GM18868 (cell line): ENCODE data around the gene DMWD.

Experiments used
- ATAC-seq: cut with Tn5 transposase; IDR thresholded peaks from one replicate; pipeline ENCODE4 v1.9.1; 2021; ENCODE audit warnings: mild to moderate bottlenecking, moderate library complexity; ENCODE audit not compliant: unreplicated experiment

The DMWD gene

DNA sequence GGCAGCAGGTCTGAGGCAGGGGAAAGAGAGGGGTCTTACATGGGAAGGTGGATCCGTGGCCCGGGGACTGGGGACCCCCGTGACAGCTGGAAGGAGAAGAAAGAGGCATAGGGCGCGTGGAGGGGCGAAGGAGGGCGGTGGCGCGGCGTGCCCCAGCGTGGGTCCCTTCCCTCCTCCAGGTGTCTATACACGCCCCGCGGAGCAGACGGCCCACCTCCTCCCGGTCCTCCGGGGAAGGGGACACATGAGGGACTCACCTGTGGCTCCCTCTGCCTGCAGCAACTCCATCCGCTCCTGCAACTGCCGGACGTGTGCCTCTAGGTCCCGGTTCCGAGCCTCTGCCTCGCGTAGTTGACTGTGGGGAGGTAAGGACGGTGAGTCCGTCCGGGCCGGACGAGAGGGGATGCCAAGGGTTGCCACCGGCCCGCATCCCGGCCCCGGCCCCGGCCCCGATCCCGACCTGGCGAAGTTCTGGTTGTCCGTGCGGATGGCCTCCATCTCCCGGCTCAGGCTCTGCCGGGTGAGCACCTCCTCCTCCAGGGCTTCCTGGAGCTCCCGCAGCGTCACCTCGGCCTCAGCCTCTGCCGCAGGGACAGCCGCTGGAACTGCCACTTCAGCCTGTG, 21.2 kb downstream of the DMWD start:
- no peak for ATAC-seq

- ATAC-seq = peak; percentile 53
Observed at GRCh38 chr19:45770192-45771101, 22.2 kb downstream of the DMWD start.

DNA sequence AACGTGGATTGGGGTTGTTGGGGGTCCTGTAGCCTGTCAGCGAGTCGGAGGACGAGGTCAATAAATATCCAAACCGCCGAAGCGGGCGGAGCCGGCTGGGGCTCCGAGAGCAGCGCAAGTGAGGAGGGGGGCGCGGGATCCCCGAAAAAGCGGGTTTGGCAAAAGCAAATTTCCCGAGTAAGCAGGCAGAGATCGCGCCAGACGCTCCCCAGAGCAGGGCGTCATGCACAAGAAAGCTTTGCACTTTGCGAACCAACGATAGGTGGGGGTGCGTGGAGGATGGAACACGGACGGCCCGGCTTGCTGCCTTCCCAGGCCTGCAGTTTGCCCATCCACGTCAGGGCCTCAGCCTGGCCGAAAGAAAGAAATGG, 22.8 kb downstream of the DMWD start:
- no peak for ATAC-seq

DNA sequence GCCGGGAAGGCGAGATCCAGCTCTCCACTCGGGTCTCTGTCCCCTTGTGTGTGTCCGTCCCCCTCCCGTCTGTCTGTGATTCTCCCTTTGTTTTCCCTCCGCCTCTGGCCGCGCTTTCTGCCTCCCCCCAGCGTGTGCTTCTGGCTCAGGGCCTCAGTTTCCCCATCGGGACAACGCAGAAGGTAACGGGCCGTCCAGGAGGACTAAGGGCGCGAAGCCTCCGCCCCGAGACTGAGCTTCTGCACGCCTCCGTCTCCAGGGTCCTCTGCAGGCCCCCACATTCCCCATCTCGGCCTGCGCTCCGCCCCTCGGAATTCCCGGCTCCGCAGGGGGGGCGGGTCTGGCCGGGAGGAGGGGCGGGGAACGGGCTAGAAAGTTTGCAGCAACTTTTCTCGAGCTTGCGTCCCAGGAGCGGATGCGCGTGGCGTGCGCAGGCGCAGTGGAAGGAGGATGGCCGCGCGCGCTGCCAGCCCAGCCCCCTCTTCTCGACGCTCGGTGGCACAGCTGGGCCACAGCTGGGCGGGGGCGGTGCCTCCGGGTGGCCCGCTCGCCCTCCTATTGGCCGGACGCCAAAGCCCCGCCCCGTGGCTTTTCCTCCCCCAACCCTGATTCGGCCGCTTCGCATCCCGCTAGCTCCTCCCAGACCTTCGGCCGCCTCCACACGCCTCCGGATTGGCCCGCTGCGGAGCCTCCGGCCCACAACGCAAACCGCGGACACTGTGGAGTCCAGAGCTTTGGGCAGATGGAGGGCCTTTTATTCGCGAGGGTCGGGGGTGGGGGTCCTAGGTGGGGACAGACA, 23.5 kb downstream of the DMWD start, which contains the start of gene SIX5:
TSS of gene SIX5 (minus strand) at position 269 of the 799 bp plus-strand sequence. CDS start 408 bp downstream, outside the sequence.
- peak; percentile 59 for ATAC-seq

DNA sequence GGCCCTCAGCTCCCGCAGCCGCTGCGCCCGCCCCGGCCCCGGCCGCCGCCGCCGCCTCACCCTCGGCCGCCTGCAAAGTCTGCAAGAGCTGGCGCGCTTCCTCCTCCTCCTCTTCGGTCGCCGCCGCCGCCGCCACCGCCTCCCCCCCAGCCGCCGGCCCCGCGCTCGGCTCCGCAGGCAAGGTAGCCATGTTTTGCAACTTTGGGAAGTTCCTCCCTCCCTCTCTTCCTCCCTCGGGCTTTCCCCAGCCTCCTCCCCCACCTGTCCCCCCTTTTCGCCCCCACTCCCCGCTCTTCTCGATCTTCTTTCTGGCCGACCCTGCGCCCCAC, 24.0 kb downstream of the DMWD start:
- no peak for ATAC-seq

DNA sequence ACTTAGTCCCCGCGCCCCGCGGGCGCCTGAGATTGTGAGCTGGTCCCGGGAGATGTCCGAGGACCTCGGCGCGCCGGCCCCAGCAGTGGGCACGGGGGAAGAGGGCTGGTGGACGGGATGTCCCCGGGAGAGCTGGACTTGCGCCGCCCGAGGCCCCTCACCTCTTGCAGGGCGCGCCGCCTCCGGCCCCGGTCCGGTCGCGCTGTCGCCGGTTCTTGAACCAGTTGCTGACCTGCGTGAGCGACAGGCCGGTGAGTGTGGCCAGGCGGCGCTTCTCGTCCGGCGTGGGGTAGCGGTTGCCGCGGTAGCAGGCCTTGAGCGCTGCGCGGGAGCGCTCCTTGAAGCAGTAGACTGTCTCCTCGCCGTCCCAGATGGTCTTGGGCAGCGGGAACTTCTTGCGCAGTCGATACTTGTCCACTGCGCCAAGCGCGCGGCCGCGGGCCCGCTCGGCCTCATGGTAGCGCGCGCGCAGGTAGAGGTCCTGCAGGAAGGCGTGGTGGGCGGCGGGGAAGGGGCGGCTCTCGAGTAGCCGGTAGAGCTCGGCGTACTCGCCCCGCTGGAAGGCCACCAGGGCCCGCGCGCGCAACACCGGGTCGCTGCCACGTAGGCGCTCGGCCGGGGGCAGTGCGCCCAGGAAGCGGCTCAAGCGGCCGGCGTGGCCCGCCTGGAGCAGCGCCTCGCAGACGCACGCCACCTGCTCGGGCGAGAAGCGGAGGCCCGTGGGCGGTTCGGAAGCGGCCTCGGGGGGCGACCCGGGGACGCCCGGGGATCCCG, 24.6 kb downstream of the DMWD start:
- no peak for ATAC-seq

GRCh38 chr19:45767410-45767880, 25.2 kb downstream of the DMWD start:
- ATAC-seq = no peak

DNA sequence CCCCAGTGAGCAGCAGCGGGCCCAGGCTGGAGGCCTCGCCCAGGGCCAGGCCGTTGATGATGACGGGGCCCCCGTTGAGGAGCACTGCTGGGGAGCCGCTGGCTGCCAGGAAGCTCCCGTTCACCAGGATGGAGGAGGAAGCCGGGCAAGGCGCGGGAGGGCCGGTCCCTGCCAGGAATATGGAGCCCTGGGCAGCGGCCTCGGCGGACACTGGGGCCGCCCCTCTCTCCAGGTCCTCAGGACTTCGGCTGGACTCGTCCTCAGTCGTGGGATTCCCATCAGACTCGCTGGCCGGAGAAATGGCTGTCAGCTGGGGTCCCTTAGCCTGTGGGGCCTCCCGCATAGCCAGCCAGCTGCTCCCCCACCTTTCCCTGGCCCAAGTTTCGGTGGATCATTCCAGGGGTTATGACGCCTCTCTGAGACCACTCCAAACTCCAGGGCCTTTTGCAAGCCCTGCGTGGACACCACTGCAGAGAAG, 25.7 kb downstream of the DMWD start:
- ATAC-seq = no peak

- no peak for ATAC-seq
Observed at GRCh38 chr19:45766296-45766868, 26.3 kb downstream of the DMWD start.

DNA sequence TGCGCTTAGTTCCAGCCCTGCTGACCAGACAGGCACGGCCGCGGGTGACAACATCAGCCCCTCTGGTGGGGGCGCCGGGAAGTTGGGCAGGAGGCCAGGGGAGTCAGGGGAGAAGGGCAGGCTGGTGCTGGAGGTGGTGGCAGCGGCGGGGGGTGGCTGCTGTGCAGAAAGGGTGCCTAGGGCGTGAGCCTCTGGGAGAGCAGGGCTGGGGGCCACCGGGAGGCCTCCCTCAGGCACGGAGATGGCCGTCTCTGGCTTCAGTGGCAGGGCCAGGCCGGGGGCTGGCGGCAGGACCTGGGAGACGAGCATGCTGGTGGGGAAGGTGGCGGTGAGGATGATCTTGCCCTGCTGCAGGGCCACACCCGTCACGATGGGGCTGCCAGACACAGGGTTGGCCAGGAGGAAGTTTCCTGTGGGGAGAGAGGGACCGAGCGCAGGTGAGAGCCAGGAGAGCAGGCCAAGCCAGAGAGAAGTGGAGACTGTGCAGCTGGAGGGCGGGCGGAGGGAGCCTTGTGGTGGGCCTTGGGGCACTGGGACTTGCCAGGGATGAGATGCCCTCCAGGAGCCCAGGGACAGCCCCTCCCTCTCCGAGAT, 26.8 kb downstream of the DMWD start:
- ATAC-seq = no peak

GRCh38 chr19:45764945-45765701, 27.5 kb downstream of the DMWD start:
- no peak for ATAC-seq

DNA sequence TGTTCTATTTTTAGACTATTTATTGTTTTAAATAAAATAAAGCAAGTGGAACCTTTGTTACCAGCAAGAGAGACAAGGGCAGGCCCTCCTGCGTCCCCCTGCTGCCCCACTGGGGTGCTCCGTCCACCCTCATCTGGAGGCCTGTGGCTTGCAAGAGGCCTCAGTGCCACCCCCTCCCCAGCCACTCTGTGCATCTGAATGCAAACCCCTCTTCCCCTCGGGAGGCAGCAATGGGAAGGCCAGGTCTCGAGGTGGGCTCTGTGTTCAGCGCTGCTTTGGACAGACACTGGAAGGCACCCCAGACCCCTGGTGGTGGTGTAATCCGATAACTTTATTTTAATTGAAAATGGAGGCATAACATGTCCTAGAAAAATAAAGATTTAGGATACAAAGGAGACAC, 28.2 kb downstream of the DMWD start:
- no peak for ATAC-seq

- ATAC-seq = no peak
Observed at GRCh38 chr19:45763691-45764294, 28.9 kb downstream of the DMWD start.

DNA sequence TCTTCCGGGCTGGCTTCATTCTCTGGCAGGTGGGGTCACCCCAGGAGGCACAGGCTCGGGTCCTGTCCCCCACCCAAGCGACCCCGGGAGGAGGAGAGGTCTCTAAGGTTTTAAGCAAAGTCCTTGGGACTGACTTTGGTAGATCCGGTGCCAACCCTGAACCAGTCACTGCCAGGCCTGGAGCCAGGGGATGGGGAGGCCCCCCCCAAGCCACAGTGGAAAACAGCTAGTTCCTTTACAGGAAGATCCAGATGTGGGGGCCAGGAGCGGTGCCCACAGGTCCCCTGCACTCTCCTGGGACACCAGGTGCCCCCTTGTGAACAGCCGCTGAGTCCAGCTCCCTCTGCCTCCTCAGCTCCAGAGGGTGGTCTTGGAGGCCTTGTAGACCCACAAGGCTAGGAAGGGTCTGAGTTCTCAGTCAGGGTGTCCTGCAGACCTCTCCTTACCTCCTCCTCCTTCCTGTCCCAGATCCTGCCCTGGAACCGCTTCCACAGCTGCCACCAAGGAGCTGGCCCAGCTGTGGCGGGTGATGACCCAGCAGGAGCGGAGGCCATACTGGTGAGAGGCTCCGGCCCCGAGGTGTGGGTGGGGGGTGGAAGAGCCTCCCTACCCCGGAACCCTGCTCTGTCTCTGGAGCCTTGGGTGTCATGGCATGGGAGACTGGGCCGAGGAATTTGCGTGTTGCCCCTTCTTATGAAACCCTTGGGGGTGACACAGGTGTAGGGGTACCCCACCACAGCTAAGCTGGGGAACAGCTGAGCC, 29.6 kb downstream of the DMWD start:
- no peak for ATAC-seq

DNA sequence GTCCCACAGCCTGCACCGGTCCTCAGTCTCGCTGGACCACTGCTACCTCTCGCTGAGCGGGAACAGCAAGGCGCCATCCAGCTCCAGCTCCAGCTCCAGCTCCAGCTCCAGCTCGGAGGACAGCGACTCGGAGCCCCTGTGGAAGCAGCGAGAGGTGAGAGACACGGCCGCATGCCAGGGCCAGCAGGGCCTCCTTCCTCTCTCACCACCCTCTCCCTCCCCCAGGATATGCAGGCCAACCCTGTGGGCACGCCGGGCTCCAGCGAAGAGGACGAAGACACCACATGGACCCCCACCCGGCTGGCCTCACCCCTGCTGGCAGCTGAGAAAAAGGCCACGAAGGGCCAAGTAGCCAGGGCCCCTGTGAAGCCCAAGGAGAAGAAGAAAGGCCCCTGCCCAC, 30.9 kb downstream of the DMWD start:
- ATAC-seq = no peak

DNA sequence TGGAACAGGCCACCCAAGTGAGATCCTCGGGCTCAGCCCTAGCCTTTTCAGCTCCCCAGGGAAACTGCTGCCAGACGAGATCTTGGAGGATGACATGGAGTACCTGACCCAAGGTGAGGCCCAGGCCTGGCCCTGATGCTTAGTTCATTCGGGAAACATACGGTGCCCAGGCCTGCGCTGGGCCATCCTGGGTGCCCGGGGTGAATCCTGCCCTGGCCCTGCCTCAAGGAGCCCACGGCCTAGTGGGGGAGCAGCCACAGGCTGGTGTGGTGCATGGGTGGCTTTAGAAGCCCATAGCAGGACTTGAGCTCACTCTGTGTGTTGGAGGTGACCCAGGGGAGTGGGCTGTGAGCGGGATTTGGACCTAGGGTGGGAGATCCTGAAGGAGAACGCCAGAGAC, 33.7 kb downstream of the DMWD start:
- no peak for ATAC-seq

DNA sequence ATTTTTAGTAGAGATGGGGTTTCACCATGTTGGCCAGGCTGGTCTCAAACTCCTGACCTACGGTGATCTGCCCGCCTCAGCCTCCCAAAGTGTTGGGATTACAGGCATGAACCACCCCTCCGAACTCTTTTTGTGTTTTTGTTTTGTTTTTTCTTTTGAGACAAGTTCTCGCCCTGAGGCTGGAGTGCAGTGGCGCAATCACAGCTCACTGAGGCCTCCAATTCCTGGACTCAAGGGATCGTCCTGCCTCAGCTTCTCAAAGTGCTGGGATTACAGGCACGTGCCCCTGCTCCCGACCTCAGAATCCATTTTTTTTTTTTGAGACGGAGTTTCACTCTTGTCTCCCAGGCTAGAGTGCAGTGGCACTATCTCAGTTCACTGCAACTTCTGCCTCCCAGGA, 35.0 kb downstream of the DMWD start:
- no peak for ATAC-seq

DNA sequence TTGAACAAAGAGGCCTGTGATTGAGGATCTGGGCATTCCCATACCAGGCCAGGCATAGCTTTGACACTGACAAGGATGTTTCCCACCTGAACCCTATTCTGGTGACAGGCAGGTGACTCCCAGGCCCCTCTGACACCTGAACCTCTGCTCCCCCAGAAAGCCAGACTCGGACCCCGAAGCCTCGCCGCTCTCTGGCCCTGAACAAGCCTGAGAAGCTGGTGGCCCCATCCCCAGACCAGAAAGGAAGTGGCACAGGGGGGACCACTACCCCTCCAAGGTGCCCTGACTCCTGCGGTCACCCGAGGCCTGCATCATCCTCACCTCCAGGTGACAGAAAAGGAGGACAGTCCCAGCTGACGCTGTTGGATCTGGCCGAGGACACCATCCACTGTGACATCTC, 38.3 kb downstream of the DMWD start:
- no peak for ATAC-seq
